ENCODE data around the gene PLXDC1. TPM values are rescaled to one million over a fixed set of nuclear protein-coding genes. Genes with fewer than 3 reads are reported as not detected.

Gene PLXDC1
- total and polyA plus RNA-seq, 2 of the 13 experiments (the other 11 are each of a cell fraction or from before 2014, with no cell fraction given): not detected

- no peak for TF ChIP-seq PAWR (CRISPR knock-in tag; IDR thresholded peaks at IDR 0.05; ENCODE audit: borderline replicate concordance)
- TF ChIP-seq SMYD3 (CRISPR knock-in tag; IDR thresholded peaks at IDR 0.05): no peak
- TF ChIP-seq RARA (CRISPR knock-in tag; IDR thresholded peaks at IDR 0.05): peak; percentile 15; the same call in 1 of the 2 replicates
- 0 out of 2 replicates have a peak, but pooled peaks have one; percentile 13 for TF ChIP-seq CBX5 (CRISPR knock-in tag; IDR thresholded peaks at IDR 0.05; ENCODE audit: borderline replicate concordance)
- TF ChIP-seq PREB (CRISPR knock-in tag; IDR thresholded peaks at IDR 0.05): no peak
- no peak for TF ChIP-seq ZNF431 (CRISPR knock-in tag; IDR thresholded peaks at IDR 0.05; ENCODE audit: borderline replicate concordance, low read depth)
- TF ChIP-seq CHCHD3 (CRISPR knock-in tag; IDR thresholded peaks at IDR 0.05): no peak
- peak; percentile 59 for TF ChIP-seq PHF5A (CRISPR knock-in tag; IDR thresholded peaks at IDR 0.05; ENCODE audit: low read depth, unreplicated experiment)
- TF ChIP-seq FOXO4 (CRISPR knock-in tag; conservative IDR thresholded peaks at IDR 0.05): no peak
- no peak; the same call in 1 of the 2 replicates for TF ChIP-seq ZNF547 (CRISPR knock-in tag; IDR thresholded peaks at IDR 0.05)
- no peak for TF ChIP-seq ZNF616 (CRISPR knock-in tag; IDR thresholded peaks at IDR 0.05; ENCODE audit: low read depth)
- no peak for TF ChIP-seq NCOA1 (CRISPR knock-in tag; IDR thresholded peaks at IDR 0.05)
- TF ChIP-seq AHDC1 (CRISPR knock-in tag; IDR thresholded peaks at IDR 0.05; ENCODE audit: borderline replicate concordance): no peak; the same call in 1 of the 2 replicates
- no peak for TF ChIP-seq ZNF883 (CRISPR knock-in tag; IDR thresholded peaks at IDR 0.05; ENCODE audit: not compliant biosample characterization)
- TF ChIP-seq ZKSCAN1 (IDR thresholded peaks at IDR 0.05; ENCODE audit: low read length): no peak; the same call in none of the 2 replicates
- peak; percentile 77; the same call in 1 of the 2 replicates for TF ChIP-seq KLF11 (CRISPR knock-in tag; IDR thresholded peaks at IDR 0.05)
- TF ChIP-seq ZNF18 (CRISPR knock-in tag; IDR thresholded peaks at IDR 0.05; ENCODE audit: insufficient replicate concordance): peak; percentile 26
- peak; percentile 36; the same call in 1 of the 2 replicates for TF ChIP-seq KAT8 (CRISPR knock-in tag; IDR thresholded peaks at IDR 0.05)
- TF ChIP-seq ZNF12 (CRISPR knock-in tag; IDR thresholded peaks at IDR 0.05): peak; percentile 72; the same call in 1 of the 2 replicates
Measured at GRCh38 chr17:39153599-39154051, 2.2 kb upstream of the PLXDC1 start (continued).
